ENCODE results near the gene TMEM169.

DNA sequence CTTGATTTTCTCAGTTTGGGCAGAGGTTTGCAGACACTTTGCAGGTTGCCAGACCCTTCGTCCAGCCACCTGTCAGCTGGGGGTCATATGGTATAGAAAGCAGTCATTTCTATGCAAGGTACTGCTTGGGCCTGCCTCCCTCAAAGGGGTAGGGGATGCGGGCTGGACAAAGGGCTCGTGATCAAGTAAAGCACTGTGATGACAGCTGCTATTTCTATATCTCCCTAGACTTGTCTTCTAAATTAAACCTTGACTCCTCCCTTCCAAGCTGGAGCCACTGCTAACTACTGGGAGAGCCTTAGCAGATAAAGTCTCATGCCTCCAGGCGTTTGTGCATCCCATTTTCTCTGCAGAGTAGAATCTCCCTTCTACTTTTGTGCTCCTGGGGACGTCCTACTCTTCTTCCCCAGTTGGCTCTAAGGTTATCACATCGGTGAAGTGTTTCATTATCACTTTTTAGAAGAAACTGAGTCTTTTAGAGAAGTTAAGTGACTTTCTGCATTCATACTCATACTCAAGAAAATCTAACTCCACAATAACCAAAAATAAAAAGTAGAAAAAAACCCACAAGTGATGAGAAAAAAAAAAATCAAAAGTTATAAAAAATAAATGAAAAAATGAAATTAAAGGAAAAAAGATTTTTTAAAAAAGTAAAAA lies 26.7 kb downstream of the TMEM169 start:
- TF ChIP-seq, protein P1, sequence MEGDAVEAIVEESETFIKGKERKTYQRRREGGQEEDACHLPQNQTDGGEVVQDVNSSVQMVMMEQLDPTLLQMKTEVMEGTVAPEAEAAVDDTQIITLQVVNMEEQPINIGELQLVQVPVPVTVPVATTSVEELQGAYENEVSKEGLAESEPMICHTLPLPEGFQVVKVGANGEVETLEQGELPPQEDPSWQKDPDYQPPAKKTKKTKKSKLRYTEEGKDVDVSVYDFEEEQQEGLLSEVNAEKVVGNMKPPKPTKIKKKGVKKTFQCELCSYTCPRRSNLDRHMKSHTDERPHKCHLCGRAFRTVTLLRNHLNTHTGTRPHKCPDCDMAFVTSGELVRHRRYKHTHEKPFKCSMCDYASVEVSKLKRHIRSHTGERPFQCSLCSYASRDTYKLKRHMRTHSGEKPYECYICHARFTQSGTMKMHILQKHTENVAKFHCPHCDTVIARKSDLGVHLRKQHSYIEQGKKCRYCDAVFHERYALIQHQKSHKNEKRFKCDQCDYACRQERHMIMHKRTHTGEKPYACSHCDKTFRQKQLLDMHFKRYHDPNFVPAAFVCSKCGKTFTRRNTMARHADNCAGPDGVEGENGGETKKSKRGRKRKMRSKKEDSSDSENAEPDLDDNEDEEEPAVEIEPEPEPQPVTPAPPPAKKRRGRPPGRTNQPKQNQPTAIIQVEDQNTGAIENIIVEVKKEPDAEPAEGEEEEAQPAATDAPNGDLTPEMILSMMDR (IDR thresholded peaks at IDR 0.05): no peak
- no peak for TF ChIP-seq EZH2 (IDR thresholded peaks at IDR 0.05; ENCODE audit: borderline replicate concordance, insufficient read depth, low read depth, low read length, poor library complexity, severe bottlenecking)
